IMR-90 (cell line): ENCODE measurements around the gene NTN4.

Experiments
- CTCF ChIP-seq: conservative IDR thresholded peaks from 2 replicates; pipeline ENCODE4 v1.5.1; 2012; ENCODE audit warnings: mild to moderate bottlenecking, low read depth, low read length, improper control_type of control experiment
- MAFK ChIP-seq: IDR thresholded peaks from 2 replicates; pipeline ENCODE4 v1.6.1; 2012; ENCODE audit warnings: low read depth, low read length, improper control_type of control experiment
- MAZ ChIP-seq: IDR thresholded peaks from 2 replicates; pipeline ENCODE4 v1.6.1; 2012; ENCODE audit warnings: low read depth, mild to moderate bottlenecking, low read length, improper control_type of control experiment, moderate library complexity, borderline replicate concordance
- RCOR1 ChIP-seq: IDR thresholded peaks from 2 replicates; pipeline ENCODE4 v1.6.1; 2012; ENCODE audit warnings: mild to moderate bottlenecking, low read length, improper control_type of control experiment; ENCODE audit not compliant: insufficient replicate concordance
- USF2 ChIP-seq: fragments of 150-350 bp; IDR thresholded peaks from 2 replicates; pipeline ENCODE4 v1.6.1; 2017; ENCODE audit warnings: mild to moderate bottlenecking, antibody characterized with exemption, low read length, low read depth

GRCh38 chr12:95804291-95804690, 13.7 kb upstream of the NTN4 start:
- TF ChIP-seq CTCF (no peak), MAZ (no peak), MAFK (no peak), RCOR1 (no peak), USF2 (no peak)
